GM21737 (cell line): ENCODE data around the gene KRT82.
A peak's percentile ranks its signal among the peaks of the same experiment; 100 is the strongest.

Experiments used
- ATAC-seq: cut with Tn5 transposase; IDR thresholded peaks from one replicate; pipeline ENCODE4 v1.9.1; 2021; ENCODE audit warnings: mild to moderate bottlenecking, moderate library complexity; ENCODE audit not compliant: unreplicated experiment

KRT82 gene

DNA sequence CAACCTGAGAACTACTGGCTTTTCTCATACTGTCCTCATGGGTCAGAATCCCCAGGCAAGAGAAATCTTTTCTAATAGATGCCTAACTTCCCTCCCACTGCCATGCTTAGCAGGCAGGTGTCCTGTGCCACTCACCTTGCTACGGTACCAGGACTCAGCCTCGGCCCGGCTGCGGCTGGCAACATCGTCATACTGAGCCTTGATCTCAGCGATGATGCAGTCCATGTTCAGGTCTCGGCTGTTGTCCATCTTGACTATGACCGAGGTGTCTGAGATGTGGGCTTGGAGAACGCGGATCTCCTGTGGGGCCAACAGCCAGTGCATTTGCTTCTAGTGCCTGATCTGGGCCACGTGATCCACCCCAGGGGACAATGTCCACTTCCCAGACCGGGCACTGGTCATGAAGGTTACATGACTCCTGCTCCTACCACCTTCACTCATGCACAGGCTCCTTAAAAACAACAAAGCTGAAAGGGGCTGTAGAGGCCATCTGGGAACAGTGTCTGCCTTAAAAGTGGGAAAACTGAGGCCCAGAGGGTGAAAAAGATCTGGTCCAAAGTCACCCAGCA, 42.9 kb downstream of the KRT82 start:
- ATAC-seq, result no peak

DNA sequence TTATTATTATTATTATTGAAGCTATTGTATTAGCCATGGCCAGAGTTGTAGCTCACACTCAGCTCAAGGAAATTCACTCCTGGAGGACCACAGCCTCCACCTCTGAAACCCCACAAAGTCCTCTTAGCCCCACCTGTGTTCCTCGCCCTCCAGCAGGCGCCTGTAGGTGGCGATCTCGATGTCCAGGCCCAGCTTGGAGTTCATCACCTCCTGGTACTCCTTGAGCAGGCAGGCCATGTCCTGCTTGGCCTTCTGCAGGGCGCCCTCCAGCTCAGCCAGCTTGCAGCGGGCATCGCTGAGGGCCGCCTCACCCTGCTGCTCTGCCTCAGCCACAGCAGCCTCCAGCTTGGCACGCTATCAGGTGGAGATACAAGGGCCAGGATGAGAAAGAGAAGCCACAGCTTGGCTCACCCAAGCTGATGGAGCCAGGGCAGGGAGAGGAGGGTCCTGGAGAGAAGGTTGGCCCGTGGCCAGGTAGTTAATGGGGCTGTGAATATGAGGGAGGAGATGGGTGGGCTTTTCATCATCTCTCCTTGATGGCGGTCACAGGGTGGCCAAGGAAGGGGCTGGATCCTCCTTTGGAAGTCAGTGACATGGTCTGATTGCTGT, 43.9 kb downstream of the KRT82 start:
- no peak for ATAC-seq

DNA sequence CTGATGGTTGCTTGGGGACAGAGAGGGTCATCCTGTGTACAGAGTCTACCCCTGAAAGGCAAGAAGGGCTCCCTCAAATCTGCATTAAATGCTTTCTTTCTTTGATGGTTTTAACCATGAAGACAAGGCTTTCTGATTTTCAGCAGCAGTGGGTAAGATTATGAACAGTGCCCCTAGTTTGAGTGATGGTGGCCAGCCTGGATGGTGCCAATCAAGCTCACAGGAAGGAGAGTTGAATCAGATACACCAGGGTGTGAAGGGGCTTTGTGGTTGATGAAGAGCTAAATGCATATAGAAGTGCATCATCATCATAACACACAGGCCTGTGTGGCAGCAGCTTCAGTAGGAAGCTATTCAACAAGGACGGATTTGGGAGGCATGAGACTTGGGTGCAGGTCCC, 44.6 kb downstream of the KRT82 start:
- no peak for ATAC-seq

DNA sequence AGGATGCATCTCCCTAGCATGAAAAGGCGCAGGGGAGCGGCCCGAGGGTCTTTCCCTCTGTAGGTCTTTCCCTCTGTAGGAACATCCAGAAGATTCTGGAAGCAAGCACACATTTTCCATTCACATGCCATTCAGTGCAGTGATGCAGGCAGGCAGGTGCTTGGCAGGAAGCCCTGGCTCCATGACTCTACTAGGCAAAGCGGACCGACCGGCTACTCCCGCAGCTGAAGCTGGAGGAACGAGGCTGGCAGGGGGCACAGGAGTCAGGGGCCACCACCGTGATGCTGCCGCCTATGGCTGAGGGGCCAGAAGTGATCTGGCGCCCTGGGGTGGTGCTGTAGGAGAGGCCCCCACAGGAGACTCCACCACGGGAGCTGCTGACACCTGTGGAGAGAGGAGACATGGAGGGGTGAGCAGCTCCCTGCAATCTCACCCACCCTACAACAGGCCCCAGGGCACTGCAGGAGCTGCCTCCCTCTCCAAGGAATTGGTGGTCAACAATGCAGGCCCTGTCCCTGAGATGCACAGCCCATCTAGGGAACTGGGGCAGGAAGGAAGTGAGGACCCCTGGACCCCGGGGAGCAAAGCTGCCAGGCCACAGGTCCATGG, 45.4 kb downstream of the KRT82 start:
- ATAC-seq, result no peak

DNA sequence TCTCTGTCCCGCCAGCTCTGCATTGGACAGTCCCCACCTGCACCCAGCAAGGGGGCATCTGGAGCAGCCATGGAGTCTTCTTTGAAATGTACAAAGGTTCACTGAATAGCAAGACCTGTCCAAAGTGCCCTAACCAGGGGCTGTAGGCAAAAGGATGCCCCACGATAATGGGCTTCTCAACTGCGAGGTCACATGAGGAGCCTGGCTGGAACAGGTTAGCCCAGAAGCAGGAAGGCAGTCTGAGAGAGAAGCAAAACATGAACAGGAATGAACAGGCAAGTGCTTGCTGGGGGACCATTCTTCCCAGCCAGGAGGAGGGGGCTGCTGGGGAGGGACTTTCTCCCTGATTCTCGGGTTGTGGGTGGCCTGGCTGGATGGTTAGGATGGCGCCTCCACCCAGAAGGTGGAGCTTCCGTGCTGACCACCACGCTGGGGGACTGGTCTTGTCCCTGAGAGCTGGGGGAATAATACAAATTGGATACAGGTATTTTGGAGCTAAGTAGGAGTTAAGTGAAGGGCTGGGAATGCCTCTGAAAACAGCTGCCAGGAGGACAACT, 46.0 kb downstream of the KRT82 start:
- no peak for ATAC-seq

DNA sequence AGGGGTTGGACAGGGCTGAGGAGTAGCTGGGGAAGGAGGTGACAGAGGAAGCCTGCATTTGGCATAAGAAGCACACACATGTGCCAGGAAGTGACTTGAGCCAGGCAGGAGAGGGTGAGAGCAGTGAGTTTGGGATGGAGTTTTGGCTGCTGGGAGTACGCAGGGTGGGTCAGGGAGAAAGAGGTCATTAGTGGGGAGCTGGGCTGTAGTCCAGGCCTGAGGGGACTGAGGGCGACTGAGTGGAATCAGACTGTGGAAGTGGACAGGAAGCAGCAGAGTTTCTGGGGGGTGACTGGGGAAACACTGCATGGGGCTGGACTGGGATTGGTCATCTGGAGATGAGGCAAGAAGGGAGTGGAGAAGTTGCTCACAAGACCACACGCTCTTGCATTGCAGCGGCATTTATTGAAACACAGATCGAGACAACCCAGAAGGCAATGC, 46.5 kb downstream of the KRT82 start:
- no peak for ATAC-seq

DNA sequence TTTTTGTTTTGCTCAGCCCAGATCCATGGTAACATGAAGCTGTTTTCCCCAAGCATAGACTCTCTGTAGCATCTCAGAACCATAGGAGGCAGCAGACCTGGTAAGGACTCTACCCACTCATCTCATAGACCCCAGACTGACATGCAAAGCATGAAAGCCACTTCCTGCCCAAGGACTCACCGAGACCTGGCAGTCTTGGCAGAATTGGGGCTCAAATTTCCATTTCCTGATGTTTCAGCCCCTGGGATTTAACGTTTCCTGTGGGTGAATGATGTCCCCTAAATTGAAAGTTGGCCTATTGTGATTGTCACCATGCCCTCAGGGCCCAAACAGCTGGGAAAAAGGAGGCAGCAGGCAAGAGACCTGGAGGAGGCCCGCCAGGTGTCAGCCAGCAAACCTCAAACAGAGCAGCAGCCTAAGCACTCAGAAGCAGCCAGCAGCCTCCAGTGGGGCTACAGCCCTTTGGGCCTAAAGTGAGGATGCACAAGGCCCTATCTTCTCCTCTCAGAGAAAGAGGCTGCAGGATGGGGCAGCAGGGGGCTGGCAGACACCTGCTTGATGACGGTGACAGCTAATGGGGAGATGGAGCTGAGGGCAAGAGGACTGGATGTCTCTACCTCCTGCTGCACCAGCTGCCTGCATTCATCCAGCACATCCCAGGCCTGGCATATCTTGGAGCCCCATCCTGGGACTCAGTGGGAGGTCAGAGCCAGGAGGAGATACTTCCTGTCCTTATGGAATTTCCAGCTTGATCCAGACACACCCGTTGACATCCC, 47.4 kb downstream of the KRT82 start:
- ATAC-seq, result peak; percentile 78

DNA sequence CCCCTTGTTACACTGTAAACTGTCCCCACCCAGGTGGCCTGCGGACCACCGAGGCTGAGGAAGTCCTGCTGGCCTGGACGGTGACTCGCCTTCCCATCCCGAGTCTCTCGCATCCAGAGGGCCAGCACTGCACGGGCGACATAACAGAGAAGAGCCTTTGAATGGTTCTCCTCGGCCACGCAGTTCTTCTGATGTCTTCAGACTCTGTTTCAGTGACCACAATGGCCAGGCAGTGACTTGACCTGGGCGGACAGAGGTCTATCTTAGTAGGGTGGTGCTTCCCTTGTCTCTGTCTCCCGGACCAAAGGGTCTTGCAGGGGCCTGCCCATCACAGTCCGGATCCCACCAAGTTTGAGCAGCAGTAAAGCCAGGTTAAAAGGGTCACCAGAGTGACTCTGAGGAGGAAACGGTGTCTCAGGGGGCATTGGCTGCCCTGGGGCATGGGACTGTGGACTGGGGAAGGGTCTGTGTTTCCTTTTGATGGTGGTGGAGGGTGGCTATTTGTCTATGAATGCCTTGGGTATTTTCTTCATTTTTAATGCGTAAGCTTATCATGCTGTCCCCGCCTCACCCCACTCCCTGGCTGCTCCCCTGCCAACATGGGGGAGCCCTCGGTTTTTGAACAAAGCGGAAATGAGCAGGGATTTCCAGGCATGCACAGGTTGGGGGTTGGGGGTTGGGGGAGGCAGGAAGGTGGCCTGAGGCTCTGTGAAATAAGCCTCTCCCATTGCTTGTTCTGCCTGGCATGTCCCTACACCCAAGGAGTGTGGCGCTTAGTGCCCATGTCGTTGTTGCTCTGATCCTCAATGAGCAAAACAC, 49.2 kb downstream of the KRT82 start:
- no peak for ATAC-seq

DNA sequence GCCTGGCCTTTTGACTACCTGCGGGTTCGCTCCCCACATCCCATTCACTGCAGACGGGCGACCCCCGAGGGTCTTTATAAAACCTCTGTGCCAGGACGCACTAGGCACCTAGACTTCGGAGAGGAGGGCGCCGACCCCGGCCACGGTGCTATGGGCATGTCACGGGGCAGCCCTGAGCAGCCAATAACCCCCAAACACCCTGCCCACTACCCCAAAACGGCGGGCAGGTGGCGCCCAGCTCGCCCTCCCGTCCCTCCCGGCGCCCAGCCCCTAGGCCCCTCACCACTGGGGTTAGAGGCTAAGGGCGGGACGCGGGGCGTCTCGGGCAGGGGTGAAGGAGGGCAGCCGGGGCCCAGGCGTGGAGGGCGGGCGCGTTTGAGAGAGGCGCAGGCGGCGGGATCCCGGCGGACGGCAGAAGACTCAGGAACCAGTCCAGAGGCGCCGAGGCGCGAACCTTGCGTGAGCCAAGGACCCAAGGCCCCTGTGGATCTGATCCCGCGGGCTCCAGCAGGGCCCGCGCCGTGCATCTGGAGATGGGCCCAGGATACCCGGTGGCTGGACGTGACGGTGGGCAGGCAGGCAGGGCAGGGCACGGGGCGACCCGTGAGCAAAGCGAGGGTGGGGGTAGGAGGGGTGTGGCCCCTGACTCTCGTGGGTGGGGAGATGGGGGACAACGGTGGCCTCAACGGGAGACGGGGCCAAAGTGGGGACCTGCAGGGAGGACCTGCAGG, 49.9 kb downstream of the KRT82 start:
- ATAC-seq, result no peak

DNA sequence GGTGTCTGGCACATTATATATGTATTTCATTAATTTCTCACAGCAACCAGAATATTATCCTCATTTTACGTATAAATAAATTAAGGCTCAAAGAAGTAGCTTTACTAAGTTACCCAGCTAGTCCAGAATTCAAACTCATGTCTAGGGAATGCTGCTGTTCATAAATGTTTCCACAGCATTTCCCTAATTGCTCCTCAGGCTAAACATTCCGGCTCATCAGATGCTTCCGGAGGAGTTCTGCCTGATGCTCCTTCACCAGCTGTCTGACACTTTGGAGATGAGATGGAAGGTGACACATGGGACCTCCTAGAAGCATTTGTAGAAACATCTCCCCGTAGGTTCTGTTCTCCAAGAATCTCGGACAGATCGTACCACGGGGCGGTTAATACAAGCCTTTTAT, 51.0 kb downstream of the KRT82 start:
- no peak for ATAC-seq

DNA sequence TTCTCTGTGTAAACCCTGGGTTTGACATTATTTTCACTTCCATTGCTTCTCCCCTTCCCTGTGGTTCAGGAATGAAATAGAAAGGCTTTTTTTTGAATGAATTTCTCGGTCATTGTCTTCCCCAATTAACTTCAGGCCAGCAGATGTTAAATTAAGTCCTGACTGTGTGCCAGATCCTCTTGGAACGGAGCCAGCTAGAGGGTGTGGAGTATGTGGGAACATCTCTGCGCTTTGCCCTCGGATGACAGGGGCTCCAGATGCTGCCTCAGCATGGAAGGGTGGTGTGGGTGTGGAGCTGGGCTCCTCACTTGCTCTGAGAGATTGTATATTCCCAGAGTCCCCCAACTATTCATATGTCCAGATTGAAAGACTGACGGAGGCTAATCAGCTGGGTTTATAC, 51.9 kb downstream of the KRT82 start:
- no peak for ATAC-seq

DNA sequence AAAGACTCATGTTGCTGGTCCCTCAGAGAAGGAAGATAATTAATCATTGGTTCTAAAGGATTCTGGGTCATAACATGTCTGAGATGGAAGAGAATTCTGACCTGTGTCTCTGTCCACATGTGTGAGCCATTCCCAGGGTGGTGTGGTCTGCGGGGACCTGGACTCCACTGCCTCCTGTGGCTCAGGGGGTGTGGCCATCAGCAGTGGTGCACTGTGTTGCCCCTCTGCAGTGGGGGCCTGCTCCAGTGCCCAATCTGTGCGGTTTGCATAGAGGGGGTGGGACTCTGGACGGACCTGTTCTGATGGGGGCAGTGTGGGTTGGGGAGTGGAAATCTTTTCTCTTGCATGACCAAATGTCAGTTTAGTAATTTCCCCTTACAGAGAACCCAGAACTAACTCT, 52.4 kb downstream of the KRT82 start:
- no peak for ATAC-seq

DNA sequence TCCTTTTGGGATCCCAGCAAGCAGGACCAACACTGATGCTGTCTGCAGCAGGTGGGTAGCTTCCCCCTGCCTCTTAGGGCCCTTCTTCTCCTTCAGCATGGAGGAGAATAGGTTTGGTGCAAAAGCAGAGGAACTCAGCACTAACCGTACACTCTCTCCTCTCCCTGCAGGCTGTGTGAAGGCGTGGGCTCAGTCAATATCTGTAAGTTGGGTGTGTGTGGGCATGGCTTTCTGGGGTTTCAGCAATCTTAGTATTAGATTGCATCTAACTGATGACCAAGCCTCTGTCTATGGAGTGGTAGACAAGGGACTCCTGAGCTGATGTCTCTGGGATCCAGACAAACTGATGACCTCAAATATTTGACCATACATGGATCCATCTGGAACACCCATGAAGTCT, 53.2 kb downstream of the KRT82 start:
- no peak for ATAC-seq

DNA sequence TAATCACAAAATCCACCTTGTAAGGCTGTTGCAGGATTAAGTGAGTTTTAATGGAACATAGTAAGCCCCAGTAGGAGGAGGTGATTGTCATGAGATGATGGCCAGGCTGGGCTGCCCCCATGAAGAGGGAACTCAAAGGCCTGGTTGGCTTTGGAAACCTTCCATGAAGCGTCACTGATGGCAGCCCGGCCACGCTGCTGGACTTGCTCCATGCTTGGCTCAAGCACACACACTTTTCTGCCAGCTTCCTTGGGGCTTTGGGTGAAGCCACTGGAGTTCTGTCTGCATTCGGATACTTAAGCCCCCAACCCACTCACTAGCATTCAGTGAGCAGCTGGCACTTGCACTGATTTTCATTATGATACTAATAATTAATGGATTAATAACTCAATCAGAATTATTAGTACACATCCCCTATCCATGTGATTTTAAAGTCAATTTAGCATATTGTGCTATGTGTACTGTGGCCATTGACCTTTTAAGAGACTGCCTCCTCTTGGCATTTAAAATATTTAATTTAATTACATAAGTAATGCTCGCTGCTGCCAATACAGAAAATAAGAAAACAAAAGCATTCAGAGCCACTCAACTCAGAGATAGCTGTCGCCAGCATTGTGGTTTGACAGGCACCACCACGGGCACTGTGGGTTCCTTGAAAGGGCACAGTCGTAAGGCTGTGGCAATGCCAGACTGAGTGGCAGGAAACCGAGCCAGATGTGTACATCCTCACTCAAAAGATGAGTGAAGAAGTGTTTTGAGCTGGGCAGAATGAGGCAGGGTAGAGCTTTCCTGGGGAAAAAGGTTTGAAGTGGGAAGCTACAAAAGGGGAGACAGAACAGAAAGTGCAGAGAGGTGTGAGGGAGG, 54.7 kb downstream of the KRT82 start:
- ATAC-seq, result no peak

DNA sequence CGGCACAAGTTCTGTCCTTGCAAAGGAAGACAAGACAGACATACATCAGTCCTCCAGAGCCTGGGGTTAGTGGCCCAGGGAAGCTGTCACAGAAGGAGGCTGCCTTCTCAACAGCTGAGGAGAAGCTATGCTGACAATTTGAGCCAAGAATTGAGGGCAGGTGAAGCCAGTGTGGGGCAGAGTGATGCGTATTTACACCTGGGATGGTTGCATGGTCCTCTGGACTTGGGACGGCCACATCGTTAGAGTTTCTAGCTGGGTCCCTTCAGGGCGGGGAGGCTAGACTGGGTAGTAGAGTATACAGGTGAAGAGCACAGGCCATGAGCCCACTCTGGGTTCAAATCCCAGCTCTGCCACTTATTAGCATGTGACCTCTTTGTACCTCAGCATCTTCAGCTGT, 55.3 kb downstream of the KRT82 start:
- ATAC-seq, result no peak

DNA sequence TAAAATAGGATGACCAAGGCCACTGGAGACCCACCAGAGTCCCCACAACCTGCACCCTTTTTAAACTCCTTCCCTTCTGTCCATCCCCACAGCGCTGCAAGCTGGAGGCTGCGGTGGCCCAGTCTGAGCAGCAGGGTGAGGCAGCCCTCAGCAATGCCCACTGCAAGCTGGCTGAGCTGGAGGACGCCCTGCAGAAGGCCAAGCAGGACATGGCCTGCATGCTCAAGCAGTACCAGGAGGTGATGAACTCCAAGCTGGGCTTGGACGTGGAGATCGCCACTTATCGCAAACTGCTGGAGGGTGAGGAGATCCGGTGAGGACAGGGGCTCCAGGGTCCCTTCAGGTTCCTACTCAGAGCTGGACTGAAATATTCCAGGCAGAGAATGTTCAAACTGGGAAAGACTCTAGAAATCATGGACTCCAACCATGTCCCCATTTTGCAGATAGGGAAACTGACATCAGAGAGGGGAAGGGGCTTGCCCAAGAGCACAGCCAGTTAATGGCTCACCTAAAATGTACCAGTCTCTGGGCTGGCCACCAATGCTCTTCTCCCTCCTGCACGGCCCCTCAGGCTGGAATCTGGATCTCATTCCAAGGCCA, 56.0 kb downstream of the KRT82 start:
- ATAC-seq, result no peak

DNA sequence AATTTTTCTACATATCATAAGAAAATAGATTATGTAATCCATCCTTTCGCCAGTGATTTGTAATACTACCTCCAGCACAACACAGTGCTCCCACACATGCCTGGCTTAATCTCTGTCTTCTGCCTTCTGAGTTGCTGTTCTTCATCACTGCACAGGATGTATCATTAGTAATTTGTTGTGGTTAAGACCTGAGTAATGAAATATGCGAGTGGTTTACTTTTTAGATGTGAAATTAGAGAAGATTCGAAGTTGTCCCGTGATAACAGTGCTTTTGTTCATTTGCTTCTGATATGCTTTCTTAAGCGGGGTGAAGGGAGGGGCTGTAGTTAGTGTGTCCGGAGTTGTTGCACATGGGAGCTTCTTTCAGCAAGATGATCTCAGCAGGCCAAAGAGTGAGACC, 56.9 kb downstream of the KRT82 start:
- no peak for ATAC-seq

DNA sequence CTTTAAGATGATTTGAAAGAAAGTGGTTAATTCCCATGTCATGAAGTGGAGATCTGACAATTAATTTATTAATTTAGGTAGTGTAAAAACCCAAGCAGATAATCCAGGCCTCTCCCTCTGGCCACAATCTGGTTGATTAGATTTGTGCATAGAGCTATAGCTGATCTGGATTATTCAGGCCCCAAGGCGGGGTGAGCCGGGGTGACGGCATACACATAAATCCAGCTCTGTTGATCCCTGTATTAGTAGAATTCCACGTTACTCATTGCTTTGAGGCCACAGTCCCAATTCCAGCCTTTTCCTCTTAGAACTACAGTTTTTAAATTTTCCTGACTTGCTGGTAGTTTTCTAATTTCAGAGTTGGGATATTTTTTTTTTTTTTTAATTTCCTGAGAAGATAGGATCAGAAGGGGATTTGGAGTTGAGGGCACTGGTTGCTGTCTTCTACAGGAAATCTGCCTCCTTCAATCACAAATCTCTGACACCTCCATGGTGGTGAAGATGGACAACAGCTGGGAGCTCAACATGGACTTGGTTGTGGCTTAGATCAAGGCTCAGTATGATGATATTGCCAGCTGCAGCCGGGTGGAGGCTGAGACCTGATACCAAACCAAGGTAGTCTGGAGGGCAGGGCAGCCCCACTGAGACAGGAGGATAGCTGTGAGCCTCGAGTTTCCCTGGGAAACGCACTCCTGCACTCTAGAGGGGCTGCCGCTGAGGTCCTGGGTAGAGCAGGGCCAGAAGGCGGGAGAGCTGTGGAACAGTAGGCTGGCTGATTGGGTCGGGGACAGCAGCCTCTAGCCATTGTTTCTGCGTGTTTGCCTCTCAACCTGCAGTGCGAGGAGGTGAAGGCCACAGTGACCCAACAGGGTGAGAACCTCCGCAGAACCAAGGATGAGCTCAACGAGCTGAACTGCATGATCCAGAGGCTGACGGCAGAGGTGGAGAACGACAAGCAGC, 58.3 kb downstream of the KRT82 start:
- ATAC-seq, result no peak
